ENCODE data around the gene EFR3B. TPM values are rescaled to one million over a fixed set of nuclear protein-coding genes. Genes with fewer than 3 reads are reported as not detected.

EFR3B gene
- polyA plus RNA-seq, 2 of the 4 experiments (the other 2 are of a cell fraction): 6.5 to 12.5 TPM

DNA sequence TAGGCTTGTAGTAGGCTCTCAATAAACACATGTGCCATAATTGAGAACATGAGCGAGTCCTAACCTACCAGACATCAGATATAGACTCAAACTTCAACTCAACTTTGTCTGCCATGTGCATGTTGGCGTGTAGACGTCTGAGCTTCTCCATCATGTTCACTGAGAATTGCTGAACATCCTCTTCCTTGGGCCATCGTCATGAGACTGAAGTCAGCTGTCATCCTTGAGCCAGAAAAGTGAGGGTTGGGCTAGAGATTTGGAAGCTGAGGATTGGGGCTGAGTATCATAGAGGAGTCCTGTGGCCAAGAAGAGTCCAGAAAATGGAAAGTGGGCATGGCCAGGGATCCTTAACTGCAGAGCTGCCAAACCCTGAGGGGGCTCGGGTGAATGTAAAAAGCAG is 7.8 kb upstream of the EFR3B start (continued):
- TF ChIP-seq, protein P1, sequence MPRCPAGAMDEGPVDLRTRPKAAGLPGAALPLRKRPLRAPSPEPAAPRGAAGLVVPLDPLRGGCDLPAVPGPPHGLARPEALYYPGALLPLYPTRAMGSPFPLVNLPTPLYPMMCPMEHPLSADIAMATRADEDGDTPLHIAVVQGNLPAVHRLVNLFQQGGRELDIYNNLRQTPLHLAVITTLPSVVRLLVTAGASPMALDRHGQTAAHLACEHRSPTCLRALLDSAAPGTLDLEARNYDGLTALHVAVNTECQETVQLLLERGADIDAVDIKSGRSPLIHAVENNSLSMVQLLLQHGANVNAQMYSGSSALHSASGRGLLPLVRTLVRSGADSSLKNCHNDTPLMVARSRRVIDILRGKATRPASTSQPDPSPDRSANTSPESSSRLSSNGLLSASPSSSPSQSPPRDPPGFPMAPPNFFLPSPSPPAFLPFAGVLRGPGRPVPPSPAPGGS (IDR thresholded peaks at IDR 0.05): no peak
- TF ChIP-seq ZSCAN20 (CRISPR knock-in tag; IDR thresholded peaks at IDR 0.05): no peak

DNA sequence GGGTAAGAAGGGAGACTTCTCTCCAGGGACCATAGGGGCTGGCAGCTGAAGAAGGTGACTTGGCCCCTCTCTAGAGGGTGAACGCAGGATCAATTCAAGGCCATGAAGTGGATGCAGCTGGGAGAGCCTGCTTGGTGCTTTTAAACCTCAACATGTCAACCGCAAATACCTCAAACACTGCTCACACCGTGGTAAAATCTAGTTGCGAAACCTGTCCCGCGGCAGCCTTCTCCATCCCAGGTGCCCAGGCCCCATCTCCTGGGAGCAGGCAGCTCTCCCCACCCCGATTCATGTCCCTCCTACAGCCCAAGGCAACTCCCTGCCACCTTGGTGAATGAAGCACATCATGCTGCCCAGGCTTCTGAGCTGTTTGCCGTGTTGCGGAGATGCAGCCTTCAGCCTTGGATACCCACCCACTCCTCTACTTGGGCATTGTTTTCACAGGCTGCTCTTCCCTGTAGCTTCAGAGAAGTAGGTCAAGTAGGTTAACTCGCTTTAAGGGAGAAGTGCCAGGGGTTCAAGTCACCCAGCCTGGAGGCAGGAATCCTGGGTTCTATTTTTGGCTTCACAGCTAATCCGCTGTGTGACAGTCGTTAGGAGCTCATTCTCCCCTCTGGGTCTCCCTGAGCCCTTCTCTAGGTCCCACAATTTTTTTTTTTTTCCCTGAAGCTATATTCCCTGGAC is 6.2 kb upstream of the EFR3B start:
- Histone ChIP-seq H3K4me3 (no peak overlapping the region), H3K9me3 (no peaks in the 10 kb centered on the region; the same call in 2 of the 3 replicates), H3K4me1 (no peaks in the 10 kb centered on the region), H3K27ac (no peak overlapping the region), H3K4me2 (no peak overlapping the region)
- no peak for TF ChIP-seq SREBF2 (IDR thresholded peaks at IDR 0.05)
- TF ChIP-seq HOXA7 (CRISPR knock-in tag; IDR thresholded peaks at IDR 0.05): no peak
- TF ChIP-seq MAZ (IDR thresholded peaks at IDR 0.05; ENCODE audit: borderline replicate concordance, low read depth, low read length): no peak
- no peak for TF ChIP-seq MYC (IDR thresholded peaks at IDR 0.05; ENCODE audit: borderline replicate concordance, low read length)
- no peak for TF ChIP-seq RNF2 (IDR thresholded peaks at IDR 0.05; ENCODE audit: borderline replicate concordance, low read depth)
- TF ChIP-seq POLR2AphosphoS2 (conservative IDR thresholded peaks at IDR 0.05; ENCODE audit: low read length): no peak
- TF ChIP-seq NR3C1 (IDR thresholded peaks at IDR 0.05): no peak
- TF ChIP-seq, protein P2, sequence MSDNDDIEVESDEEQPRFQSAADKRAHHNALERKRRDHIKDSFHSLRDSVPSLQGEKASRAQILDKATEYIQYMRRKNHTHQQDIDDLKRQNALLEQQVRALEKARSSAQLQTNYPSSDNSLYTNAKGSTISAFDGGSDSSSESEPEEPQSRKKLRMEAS (IDR thresholded peaks at IDR 0.05): no peak
- TF ChIP-seq CBX2 (IDR thresholded peaks at IDR 0.05; ENCODE audit: borderline replicate concordance, low read depth): no peak
- TF ChIP-seq, protein P1 (IDR thresholded peaks at IDR 0.05): no peak
- no peak for TF ChIP-seq MAFK (IDR thresholded peaks at IDR 0.05; ENCODE audit: partially characterized antibody)
- TF ChIP-seq, protein P3, sequence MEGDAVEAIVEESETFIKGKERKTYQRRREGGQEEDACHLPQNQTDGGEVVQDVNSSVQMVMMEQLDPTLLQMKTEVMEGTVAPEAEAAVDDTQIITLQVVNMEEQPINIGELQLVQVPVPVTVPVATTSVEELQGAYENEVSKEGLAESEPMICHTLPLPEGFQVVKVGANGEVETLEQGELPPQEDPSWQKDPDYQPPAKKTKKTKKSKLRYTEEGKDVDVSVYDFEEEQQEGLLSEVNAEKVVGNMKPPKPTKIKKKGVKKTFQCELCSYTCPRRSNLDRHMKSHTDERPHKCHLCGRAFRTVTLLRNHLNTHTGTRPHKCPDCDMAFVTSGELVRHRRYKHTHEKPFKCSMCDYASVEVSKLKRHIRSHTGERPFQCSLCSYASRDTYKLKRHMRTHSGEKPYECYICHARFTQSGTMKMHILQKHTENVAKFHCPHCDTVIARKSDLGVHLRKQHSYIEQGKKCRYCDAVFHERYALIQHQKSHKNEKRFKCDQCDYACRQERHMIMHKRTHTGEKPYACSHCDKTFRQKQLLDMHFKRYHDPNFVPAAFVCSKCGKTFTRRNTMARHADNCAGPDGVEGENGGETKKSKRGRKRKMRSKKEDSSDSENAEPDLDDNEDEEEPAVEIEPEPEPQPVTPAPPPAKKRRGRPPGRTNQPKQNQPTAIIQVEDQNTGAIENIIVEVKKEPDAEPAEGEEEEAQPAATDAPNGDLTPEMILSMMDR (IDR thresholded peaks at IDR 0.05): no peak
- TF ChIP-seq RCOR1 (IDR thresholded peaks at IDR 0.05; ENCODE audit: low read depth, low read length): no peak
- no peak for TF ChIP-seq CBX8 (IDR thresholded peaks at IDR 0.05)
- TF ChIP-seq FOXS1 (CRISPR knock-in tag; IDR thresholded peaks at IDR 0.05): no peak
- TF ChIP-seq, protein P4, sequence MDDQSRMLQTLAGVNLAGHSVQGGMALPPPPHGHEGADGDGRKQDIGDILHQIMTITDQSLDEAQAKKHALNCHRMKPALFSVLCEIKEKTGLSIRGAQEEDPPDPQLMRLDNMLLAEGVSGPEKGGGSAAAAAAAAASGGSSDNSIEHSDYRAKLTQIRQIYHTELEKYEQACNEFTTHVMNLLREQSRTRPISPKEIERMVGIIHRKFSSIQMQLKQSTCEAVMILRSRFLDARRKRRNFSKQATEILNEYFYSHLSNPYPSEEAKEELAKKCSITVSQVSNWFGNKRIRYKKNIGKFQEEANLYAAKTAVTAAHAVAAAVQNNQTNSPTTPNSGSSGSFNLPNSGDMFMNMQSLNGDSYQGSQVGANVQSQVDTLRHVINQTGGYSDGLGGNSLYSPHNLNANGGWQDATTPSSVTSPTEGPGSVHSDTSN (IDR thresholded peaks at IDR 0.05): no peak
- no peak for TF ChIP-seq ZSCAN20 (CRISPR knock-in tag; IDR thresholded peaks at IDR 0.05)
- 72% methylated on average over 9 of the region's 12 CpGs for WGBS (ENCODE audit: missing lambda C conversion rate)
- POLR2A ChIA-PET: no interaction called here
- no peak for FAIRE-seq
- no peak for ATAC-seq
- CTCF ChIA-PET: interaction anchor here (0.6 to 1.3 kb wide), 4 partner anchors 19 to 626 kb away, joined by 3 to 4 read pairs (median 3); no protein-coding TSS in a partner anchor
- no peak for DNase-seq (ENCODE audit: low read depth in 1 of 2, low spot score in 1 of 2)

DNA sequence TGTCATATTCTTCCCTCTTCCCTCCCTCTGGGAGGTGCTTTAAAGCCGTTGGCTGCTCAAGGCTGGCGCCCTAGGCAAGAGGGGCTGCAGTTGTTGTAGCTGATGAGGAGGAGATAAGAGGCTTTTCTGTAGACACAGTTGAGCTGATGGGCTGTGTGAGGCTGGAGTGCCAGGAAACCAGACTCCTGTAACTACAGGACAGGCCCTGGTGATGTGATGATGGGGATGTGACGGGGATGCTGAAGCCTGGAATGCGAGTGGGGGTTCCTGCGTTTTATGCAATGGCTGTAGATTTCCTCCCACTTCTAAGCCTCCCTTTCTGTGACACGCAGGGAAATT is 5.7 kb upstream of the EFR3B start:
- CTCF ChIA-PET: interaction anchor here (0.6 to 1.3 kb wide), 2 partner anchors 19 to 369 kb away, joined by 3 read pairs; no protein-coding TSS in a partner anchor
- TF ChIP-seq SMC3 (IDR thresholded peaks at IDR 0.05) (no peak), FOSL2 (IDR thresholded peaks at IDR 0.05) (no peak), FOSL2 (CRISPR knock-in tag; IDR thresholded peaks at IDR 0.05) (no peak), RNF2 (IDR thresholded peaks at IDR 0.05; ENCODE audit: borderline replicate concordance, low read depth) (no peak), FOXS1 (CRISPR knock-in tag; IDR thresholded peaks at IDR 0.05) (no peak), EHF (CRISPR knock-in tag; IDR thresholded peaks at IDR 0.05) (no peak)
- TF ChIP-seq, protein P2 (IDR thresholded peaks at IDR 0.05): no peak
- TF ChIP-seq, protein P5, sequence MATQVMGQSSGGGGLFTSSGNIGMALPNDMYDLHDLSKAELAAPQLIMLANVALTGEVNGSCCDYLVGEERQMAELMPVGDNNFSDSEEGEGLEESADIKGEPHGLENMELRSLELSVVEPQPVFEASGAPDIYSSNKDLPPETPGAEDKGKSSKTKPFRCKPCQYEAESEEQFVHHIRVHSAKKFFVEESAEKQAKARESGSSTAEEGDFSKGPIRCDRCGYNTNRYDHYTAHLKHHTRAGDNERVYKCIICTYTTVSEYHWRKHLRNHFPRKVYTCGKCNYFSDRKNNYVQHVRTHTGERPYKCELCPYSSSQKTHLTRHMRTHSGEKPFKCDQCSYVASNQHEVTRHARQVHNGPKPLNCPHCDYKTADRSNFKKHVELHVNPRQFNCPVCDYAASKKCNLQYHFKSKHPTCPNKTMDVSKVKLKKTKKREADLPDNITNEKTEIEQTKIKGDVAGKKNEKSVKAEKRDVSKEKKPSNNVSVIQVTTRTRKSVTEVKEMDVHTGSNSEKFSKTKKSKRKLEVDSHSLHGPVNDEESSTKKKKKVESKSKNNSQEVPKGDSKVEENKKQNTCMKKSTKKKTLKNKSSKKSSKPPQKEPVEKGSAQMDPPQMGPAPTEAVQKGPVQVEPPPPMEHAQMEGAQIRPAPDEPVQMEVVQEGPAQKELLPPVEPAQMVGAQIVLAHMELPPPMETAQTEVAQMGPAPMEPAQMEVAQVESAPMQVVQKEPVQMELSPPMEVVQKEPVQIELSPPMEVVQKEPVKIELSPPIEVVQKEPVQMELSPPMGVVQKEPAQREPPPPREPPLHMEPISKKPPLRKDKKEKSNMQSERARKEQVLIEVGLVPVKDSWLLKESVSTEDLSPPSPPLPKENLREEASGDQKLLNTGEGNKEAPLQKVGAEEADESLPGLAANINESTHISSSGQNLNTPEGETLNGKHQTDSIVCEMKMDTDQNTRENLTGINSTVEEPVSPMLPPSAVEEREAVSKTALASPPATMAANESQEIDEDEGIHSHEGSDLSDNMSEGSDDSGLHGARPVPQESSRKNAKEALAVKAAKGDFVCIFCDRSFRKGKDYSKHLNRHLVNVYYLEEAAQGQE (IDR thresholded peaks at IDR 0.05): no peak
- TF ChIP-seq, protein P6, sequence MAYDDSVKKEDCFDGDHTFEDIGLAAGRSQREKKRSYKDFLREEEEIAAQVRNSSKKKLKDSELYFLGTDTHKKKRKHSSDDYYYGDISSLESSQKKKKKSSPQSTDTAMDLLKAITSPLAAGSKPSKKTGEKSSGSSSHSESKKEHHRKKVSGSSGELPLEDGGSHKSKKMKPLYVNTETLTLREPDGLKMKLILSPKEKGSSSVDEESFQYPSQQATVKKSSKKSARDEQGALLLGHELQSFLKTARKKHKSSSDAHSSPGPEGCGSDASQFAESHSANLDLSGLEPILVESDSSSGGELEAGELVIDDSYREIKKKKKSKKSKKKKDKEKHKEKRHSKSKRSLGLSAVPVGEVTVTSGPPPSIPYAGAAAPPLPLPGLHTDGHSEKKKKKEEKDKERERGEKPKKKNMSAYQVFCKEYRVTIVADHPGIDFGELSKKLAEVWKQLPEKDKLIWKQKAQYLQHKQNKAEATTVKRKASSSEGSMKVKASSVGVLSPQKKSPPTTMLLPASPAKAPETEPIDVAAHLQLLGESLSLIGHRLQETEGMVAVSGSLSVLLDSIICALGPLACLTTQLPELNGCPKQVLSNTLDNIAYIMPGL (CRISPR knock-in tag; IDR thresholded peaks at IDR 0.05; ENCODE audit: borderline replicate concordance): no peak

More for the DNA sequence above, 5.7 kb upstream of the EFR3B start:
- no peak for DNase-seq (ENCODE audit: low read depth in 1 of 2, low spot score in 1 of 2)
- POLR2A ChIA-PET: no interaction called here
- 65% methylated on average over 6 of the region's 6 CpGs for WGBS (ENCODE audit: missing lambda C conversion rate)
- no peak for ATAC-seq
- H3K27ac ChIP-seq: no peak overlapping the region
- no peak overlapping the region for H3K4me3 ChIP-seq
- 0 out of 3 replicates have a peak, but pooled peaks cover 4% of the 10 kb centered on the region for H3K4me1 ChIP-seq
- no peak overlapping the region for H3K4me2 ChIP-seq
- no peaks in the 10 kb centered on the region; the same call in 2 of the 3 replicates for H3K9me3 ChIP-seq
- FAIRE-seq: no peak
